ENCODE results near the gene SIPA1L2.

The SIPA1L2 gene

DNA sequence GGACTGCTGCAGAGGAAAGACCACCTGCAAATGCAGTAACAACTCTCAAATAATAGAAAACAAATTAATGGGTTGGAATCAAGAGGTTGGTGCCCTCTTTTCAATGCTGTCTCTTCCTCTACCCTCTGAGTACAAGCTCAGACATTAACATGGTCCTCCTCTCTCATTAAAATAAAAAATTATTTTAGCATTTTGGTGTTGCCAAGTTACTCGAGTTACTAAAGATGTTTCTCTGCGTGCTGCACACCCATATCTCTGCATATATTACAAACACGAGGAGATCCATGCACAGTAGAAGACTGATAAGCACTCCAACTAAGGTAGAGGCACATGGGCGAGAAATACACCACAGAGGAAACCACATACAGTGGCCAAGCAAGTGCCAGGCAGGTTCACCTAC, 21.5 kb downstream of the SIPA1L2 start:
- no peak for DNase-seq (ENCODE audit: low read depth in 1 of 2, low spot score in 1 of 2)
- TF ChIP-seq GABPA (IDR thresholded peaks at IDR 0.05; ENCODE audit: low read depth) (no peak), SPI1 (IDR thresholded peaks at IDR 0.05; ENCODE audit: borderline replicate concordance, low read depth) (no peak), CTCF (IDR thresholded peaks at IDR 0.05; ENCODE audit: insufficient read depth, low read length) (no peak), POLR2AphosphoS5 (IDR thresholded peaks at IDR 0.05; ENCODE audit: low read depth) (no peak), REST (IDR thresholded peaks at IDR 0.05; ENCODE audit: insufficient replicate concordance, low read depth) (no peak)

DNA sequence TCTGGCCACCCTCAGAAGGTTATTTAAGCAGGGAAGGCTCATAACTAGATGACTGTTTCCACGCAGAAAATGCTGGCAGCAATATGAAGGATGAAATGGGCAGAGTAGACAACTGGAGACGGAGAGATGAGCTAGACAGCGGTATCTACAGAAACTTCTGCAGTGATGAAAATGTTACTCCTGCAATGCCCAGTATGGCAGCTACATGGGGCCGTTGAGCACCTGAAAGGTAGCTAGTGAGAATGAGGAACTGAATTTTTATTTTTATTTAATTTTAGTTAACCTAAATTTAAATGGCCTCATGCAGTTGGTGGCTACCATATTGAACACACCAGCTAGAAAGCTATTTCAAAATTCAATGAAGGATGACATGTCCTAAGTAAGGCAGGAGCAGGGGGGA, 27.3 kb downstream of the SIPA1L2 start:
- Histone ChIP-seq H3K27ac (replicated peaks) (no peak overlapping the region), H3K27me3 (ENCODE audit: insufficient read depth, poor library complexity, severe bottlenecking) (no peaks in the 10 kb centered on the region), H3K4me3 (replicated peaks; ENCODE audit: insufficient read depth, low read length) (no peak overlapping the region)
- no peak for DNase-seq (ENCODE audit: low read depth in 1 of 2, low spot score in 1 of 2)
- TF ChIP-seq GABPA (IDR thresholded peaks at IDR 0.05; ENCODE audit: low read depth) (no peak), CTCF (IDR thresholded peaks at IDR 0.05; ENCODE audit: insufficient read depth, low read length) (peak; percentile 13), REST (IDR thresholded peaks at IDR 0.05; ENCODE audit: insufficient replicate concordance, low read depth) (no peak), POLR2AphosphoS5 (IDR thresholded peaks at IDR 0.05; ENCODE audit: low read depth) (no peak), SPI1 (IDR thresholded peaks at IDR 0.05; ENCODE audit: borderline replicate concordance, low read depth) (peak; percentile 74)

More for the DNA sequence above, 21.5 kb downstream of the SIPA1L2 start:
- no peaks in the 10 kb centered on the region for H3K27me3 ChIP-seq (ENCODE audit: insufficient read depth, poor library complexity, severe bottlenecking)
- no peak overlapping the region for H3K4me3 ChIP-seq (replicated peaks; ENCODE audit: insufficient read depth, low read length)
- no peak overlapping the region for H3K27ac ChIP-seq (replicated peaks)

GRCh38 chr1:232600424-232601258, 29.3 kb downstream of the SIPA1L2 start:
- Histone ChIP-seq H3K27ac (replicated peaks) (no peak overlapping the region), H3K27me3 (ENCODE audit: insufficient read depth, poor library complexity, severe bottlenecking) (no peaks in the 10 kb centered on the region), H3K4me3 (replicated peaks; ENCODE audit: insufficient read depth, low read length) (no peak overlapping the region)
- DNase-seq (ENCODE audit: low read depth in 1 of 2, low spot score in 1 of 2), result no peak
- no peak for TF ChIP-seq SPI1 (IDR thresholded peaks at IDR 0.05; ENCODE audit: borderline replicate concordance, low read depth)

DNA sequence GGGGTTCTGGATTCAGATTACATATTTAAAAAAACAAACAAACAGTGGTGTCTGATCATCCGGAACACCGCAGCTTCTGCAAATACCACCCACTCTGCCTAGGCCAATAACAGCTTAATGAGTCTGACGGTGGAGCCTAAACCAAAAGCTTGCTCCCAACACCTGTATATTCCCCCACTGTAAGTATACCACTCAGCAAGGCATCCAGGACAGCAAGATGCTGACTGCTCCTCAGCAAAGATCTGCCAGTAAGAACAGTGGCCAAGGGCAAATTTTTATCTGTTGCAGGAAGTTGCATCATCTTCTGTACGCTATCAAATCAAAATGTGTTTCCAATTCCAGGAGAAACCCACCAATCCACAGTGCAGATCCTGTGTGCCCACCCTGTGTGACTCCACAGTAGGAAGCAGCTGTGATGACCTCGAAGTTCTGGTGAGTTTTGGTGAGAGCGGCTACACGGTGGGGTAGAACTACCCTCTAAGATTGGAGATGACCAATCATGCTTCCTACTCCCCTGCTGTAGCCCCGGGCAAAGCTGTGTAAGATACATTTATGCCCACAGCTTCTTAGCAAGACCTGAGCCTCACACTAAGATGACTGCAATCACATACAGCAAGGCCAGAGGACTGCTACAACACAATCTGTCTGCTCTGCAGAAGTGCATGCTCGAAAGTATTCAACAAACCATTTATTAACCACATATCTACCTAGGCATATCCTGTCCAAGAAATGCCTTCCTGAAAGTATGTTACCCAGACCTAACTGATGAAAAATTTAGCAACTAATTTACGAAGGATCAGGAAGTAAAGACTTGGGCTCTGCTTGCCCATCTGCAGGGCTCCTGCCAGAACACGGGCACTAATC, 30.5 kb downstream of the SIPA1L2 start:
- H3K27me3 ChIP-seq (ENCODE audit: insufficient read depth, poor library complexity, severe bottlenecking), result no peaks in the 10 kb centered on the region
- H3K27ac ChIP-seq (replicated peaks), result no peak overlapping the region
- H3K4me3 ChIP-seq (replicated peaks; ENCODE audit: insufficient read depth, low read length), result no peak overlapping the region
- TF ChIP-seq GABPA (IDR thresholded peaks at IDR 0.05; ENCODE audit: low read depth), result no peak
- no peak for TF ChIP-seq POLR2AphosphoS5 (IDR thresholded peaks at IDR 0.05; ENCODE audit: low read depth)
- TF ChIP-seq CTCF (IDR thresholded peaks at IDR 0.05; ENCODE audit: insufficient read depth, low read length), result no peak
- TF ChIP-seq SPI1 (IDR thresholded peaks at IDR 0.05; ENCODE audit: borderline replicate concordance, low read depth), result no peak
- TF ChIP-seq REST (IDR thresholded peaks at IDR 0.05; ENCODE audit: insufficient replicate concordance, low read depth), result no peak
- no peak for DNase-seq (ENCODE audit: low read depth in 1 of 2, low spot score in 1 of 2)

Data from HL-60 (cell line).